ENCODE results near the gene ENG.
"Not testable (repeated sequence)": the region's sequence is repeated elsewhere in the genome, so short reads cannot be mapped to it uniquely, and the experiment has no call there.

The ENG gene

DNA sequence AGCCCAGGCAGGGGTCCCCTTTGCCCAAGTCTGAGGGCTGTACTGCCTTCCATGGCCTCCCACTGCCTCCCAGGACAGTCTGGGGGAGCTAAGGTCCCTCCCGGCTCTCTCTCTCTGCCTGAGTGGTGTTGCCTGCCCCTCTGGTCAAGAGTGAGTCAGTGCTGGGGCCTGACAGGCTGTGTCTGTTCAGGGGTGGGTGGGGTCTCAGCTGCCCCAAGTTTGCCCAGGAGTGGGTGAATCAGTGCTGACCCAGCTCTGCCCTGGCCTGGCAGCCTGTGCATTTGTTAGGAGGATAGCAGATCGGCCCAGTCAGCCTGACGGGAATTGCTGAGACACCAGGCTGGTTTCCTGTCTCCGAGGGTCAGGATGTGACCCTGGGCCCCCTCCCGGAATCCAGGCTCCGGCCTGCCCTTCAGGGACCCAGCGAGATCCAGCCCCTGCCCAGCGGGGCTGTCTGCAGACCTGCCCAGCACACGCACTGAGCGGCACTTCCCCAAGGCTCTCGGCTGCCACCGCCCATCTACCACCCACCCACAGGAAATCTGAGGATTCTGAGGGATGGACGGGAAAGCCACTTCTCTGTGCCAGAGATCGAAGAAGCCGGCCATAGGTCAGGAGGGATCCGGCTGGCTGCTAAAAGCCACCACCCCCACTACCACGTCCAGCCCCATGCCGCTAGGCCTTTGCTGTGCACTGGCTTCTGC is 15.9 kb downstream of the ENG start:
- DNase-seq, result no peak

DNA sequence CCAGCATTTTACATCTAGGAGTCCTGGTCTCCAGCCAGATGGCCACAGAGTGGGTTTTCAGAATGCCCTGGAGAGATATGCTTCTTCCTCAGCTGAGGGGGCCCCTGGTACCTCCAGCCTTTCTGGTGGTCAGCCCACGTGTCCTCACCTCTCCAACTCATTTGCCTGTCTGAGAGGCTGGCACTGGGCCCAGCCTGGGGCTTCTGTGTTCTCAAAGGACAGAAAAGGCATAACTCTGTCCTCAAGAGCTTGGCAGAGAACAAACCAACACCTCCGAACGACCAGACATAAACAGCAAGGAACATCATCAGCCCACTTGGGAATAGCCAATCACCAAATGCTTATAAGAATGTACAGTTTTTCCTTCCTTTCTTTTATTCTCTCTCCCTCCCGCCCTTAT is 17.1 kb downstream of the ENG start:
- no peak for DNase-seq

DNA sequence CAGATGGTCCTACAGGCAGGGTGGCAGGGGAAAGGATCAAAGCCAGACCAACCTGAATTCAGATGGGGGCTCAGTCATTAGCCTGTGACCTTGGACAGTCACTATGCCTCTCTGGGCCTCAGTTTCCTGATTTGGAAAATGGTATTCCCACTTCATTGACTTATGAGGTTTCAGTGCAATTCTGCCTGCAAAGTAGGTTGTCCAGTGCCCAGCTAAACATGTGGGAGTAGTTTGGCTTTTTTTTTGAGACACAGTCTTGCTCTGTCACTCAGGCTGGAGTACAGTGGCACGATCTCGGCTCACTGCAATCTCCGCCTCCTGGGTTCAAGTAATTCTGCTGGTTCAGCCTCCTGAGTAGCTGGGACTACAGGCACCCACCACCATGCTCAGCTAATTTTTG is 17.9 kb downstream of the ENG start:
- DNase-seq, result not testable (repeated sequence)

- DNase-seq, result no peak
Observed at GRCh38 chr9:127835991-127836516, 18.4 kb downstream of the ENG start.

GRCh38 chr9:127833555-127833954 is 20.9 kb downstream of the ENG start:
- DNase-seq, result no peak

- DNase-seq, result no peak
Observed at GRCh38 chr9:127832248-127832647, 22.2 kb downstream of the ENG start.

- no peak for DNase-seq
Observed at GRCh38 chr9:127829205-127829906, 25.1 kb downstream of the ENG start.

- no peak for DNase-seq
Observed at GRCh38 chr9:127828262-127829031, 26.0 kb downstream of the ENG start.

DNA sequence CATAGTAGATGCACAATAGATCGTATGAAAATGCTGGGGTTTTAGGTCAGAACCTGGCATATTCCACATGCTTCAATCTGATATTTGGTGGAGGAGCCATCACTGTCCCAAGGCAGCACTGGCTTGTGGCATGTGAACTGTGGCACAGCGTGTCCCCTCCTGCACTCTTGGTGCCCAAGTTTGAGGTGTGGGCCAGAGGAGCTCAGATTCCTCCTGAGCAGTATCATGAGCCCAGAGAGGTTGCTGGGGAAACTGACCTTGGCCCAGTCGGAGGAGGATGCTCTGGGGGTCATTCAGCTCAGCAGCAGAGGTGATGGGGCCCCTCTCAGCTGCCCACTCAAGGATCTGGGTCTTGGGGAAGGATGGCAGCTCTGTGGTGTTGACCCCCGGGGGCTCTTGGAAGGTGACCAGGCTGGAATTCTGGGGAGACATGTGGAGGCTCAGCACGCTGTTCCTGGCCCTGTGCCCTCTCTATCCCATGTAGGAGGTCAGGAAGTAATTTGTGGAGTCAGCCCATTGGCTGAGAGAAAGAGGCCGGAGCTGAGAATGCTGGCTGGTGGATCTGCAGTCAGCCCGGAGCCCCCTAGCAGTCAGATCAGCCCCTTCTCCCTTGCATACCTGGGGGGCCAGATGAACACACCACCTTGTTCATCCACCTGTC is 28.1 kb downstream of the ENG start:
- DNase-seq, result no peak

DNA sequence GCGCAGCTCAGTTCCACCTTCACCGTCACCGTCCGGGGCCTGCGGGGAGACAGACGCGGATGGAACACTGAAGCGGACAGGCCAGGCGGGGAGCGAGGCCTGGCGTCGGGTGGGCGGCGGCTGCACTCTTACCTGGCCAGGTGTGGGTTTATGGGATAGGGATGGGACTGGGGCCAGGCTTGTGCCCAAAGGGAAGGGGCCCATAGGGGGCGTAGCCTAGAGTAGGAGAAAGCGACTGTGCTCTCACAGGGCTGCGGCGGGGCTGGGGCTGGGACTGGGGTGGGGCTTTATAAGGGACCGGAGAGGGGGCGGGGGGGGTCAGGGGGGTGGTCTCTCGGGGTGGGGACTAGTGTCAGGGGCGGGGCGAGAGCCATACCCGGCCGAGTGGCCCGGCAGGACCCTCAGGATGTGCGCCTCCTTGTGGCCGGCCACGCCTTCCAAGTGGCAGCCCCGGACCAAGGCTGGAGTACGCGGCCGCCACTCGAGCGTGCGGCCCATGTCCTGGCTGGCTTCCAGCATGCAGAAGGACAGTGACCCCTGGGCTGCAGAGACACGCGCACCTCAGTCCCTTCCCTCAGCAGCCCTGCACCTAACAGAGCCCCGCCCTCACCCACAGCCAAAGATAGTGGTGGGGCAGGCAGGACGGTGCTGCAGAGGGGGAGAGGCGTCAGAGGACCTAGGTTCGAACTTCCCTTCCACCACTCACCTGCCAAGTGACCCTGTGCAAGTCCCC is 29.0 kb downstream of the ENG start:
- no peak for DNase-seq

- no peak for DNase-seq
Observed at GRCh38 chr9:127822108-127822507, 32.4 kb downstream of the ENG start.

DNA sequence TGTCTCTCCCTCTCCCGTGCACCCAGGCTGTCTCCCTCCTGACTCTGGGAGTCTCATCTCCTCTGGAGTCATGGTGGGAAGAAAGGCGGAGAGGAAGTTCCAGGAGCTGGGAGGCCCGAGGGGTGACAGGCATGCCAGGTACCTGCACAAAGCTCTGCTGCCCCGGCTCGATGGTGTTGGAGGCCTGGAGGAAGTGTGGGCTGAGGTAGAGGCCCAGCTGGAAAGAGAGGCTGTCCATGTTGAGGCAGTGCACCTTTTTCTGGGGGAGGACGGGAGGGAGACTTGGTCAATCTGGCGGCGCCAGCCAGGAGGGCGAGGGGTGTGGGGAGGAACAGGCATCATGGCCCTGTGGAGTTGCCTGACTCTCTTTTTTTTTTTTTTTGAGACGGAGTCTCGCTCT is 35.9 kb downstream of the ENG start:
- no peak for DNase-seq

DNA sequence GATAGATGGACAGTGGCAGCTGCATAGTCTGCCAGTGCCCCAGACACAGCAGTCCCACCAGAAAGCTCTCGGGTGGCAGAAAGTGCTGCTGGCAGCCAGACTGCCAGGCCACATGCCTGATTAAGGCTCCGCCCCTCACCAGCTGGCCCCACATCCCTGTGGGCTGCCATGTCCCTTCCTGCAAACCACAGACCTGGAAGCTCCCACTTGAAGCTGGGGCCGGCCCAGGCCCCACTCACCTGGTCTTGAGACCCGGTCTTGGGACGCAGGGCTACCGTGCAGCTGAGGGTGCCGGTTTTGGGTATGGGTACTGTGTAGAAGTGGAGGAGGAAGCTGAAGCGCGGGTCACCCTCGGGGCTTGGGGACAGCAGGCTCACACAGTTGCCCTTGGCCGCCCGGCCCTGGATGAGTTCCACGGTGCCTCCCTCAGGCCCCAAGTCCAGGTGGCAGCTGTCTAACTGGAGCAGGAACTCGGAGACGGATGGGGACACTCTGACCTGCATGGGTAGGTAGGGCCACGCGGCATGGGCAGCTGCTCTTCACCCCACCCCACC is 36.5 kb downstream of the ENG start:
- DNase-seq, result no peak

DNA sequence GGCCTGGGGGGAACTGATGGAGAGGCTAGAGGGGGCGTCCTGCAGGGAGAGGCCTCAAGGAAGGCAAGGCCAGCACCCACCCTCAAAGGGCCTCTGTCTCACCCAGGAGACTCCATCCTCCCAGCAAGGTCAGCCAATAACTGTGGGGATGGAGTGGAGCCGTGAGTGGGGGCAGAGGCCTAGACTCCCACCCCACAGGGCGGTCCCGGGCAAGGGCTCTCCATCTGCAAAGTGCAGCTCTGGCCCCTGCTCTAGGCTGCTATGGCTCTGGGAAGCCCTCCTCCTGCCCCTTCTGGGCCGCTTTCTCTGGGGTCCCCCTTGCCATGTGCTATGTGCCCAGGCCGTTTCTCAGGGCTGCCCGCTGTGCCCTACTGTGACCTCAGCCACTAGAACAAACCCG is 37.7 kb downstream of the ENG start:
- no peak for DNase-seq

DNA sequence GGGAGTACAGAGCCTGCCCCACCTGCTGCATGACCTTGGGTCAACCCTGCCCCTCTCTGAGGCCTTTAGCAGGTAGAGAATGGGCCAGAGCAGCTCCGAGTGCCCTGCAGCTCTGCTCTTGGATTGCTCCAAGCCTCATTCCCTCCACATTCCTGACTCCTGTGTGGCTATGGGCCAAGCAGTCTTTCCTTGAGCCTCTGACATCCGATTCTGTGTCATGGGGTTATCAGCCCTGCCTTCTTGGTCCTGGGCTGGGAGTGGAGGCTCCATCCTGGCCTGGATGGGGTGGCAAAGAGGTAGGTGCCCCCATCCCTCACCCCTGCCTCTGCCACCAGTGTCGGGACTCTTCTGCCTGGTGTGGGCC is 38.1 kb downstream of the ENG start:
- DNase-seq, result no peak

DNA sequence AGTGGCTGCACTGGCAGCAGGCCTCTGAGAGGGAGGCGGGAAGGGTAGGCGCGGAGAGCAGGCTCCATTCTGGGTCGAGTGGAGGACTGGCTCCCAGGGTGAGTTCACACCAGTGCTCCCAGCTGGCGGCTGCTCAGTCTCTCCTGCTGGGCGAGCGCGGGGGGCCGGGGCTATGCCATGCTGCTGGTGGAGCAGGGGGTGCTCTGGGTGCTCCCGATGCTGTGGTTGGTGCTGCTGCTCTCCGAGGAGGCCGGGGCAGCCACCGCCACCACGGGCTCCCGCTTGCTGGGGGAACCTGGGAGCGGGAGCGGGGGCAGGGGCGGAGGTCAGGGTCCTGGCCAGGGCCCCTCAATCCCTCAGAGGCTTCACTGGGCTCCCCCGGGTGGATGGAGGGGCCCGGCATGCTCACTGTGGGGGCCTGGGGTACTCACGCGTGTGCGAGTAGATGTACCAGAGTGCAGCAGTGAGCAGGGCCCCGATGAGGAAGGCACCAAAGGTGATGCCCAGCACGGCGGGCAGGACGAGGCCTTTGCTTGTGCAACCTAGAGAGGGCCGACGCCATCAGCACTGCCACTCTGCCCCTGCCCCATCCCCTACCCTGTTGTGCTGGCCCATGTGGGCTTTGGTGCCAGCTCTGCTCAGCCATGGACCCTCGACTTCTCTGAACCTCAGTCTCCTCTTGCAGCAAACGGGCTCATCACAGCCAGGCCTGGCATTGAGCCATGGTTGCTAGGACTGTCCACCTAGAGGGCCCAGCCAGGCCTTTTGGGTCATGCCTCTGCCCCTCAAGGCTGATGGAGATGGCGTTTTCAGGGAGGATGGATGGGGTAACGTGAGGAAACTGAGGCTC is 38.7 kb downstream of the ENG start:
- DNase-seq, result no peak

GRCh38 chr9:127814619-127815511 is 39.6 kb downstream of the ENG start:
- no peak for DNase-seq

DNA sequence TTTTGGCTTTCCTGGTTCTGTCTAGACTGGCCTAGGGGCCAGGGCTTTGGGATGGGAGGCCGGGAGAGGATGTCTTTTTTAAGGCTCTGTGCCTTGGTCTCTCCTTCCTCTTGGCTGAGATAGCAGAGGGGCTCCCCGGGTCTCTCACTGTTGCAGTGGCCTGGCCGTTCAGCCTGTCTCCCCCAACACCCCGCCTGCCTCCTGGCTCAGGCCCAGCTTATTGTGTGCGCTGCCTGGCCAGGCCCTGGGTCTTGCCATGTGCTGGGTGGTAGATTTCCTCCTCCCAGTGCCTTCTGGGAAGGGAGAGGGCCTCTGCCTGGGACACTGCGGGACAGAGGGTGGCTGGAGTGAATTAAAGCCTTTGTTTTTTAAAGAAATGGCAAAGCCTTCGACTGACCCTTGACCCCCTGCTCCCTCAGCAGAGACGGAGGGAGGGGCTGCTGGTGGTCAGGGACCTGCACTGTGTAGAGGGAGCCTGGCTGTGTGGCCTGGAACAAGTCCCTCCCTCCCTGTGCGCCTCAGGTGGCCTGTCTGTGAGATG is 40.7 kb downstream of the ENG start:
- DNase-seq, result no peak

GRCh38 chr9:127812936-127813675 is 41.4 kb downstream of the ENG start:
- no peak for DNase-seq

Data from NCI-H510A treated with DMSO at 0.1 percent for 48 hours (cell line).